GM23338 (cell line): ENCODE results near the gene ATP5ME. TPM values are rescaled to one million over a fixed set of nuclear protein-coding genes. Genes with fewer than 3 reads are reported as not detected.
A peak's percentile ranks its signal among the peaks of the same experiment; 100 is the strongest.

Experiments used
- ATAC-seq: fragments of 200-7000 bp; cut with Tn5 transposase; 3 replicates; pipeline ENCODE4 v1.9.1; 2020
- DNase-seq: peaks from one replicate; pipeline ENCODE4 v3.0.0-alpha.2; 2015; ENCODE audit warnings: low spot score
- H2AFZ ChIP-seq: fragments of 200-600 bp; sonication (generic); 2 replicates; pipeline ENCODE4 v1.8.0; 2016; ENCODE audit warnings: antibody characterized with exemption, mild to moderate bottlenecking, moderate library complexity
- H3F3A ChIP-seq: fragments of 200-600 bp; sonication (generic); replicated peaks from 2 replicates; pipeline ENCODE4 v1.8.0; 2017; ENCODE audit warnings: antibody characterized with exemption, mixed run types, low read depth
- H3K27ac ChIP-seq: fragments of 200-600 bp; sonication (generic); 2 replicates; pipeline ENCODE4 v1.6.1; 2016; ENCODE audit warnings: low read depth
- H3K27me3 ChIP-seq: fragments of 200-600 bp; sonication (generic); 2 replicates; pipeline ENCODE4 v1.8.0; 2016; ENCODE audit warnings: mild to moderate bottlenecking, mixed run types, moderate library complexity; ENCODE audit not compliant: insufficient read depth
- H3K36me3 ChIP-seq: fragments of 200-600 bp; sonication (generic); 2 replicates; pipeline ENCODE4 v1.8.0; 2016; ENCODE audit warnings: mild to moderate bottlenecking; ENCODE audit not compliant: insufficient read depth
- H3K4me1 ChIP-seq: fragments of 200-600 bp; sonication (generic); 2 replicates; pipeline ENCODE4 v1.8.0; 2016; ENCODE audit warnings: mild to moderate bottlenecking, moderate library complexity; ENCODE audit not compliant: insufficient read depth
- H3K4me2 ChIP-seq: fragments of 200-600 bp; sonication (generic); 2 replicates; pipeline ENCODE4 v1.7.1; 2017; ENCODE audit warnings: mixed run types
- H3K4me3 ChIP-seq: fragments of 200-600 bp; sonication (generic); 2 replicates; pipeline ENCODE4 v1.6.1; 2016; ENCODE audit warnings: mixed run types
- H3K79me2 ChIP-seq: fragments of 200-600 bp; sonication (generic); replicated peaks from 2 replicates; pipeline ENCODE4 v1.8.0; 2017; ENCODE audit warnings: mild to moderate bottlenecking; ENCODE audit not compliant: insufficient read depth
- H3K9me2 ChIP-seq: fragments of 200-600 bp; sonication (generic); 2 replicates; pipeline ENCODE4 v1.8.0; 2017; ENCODE audit not compliant: insufficient read depth
- H4K20me1 ChIP-seq: fragments of 200-600 bp; sonication (generic); replicated peaks from 2 replicates; pipeline ENCODE4 v1.8.0; 2017; ENCODE audit warnings: mild to moderate bottlenecking; ENCODE audit not compliant: insufficient read depth
- H3K27ac Mint-ChIP-seq: 2 replicates; pipeline ENCODE4 v1.8.0; 2020; ENCODE audit warnings: inconsistent platforms, mild to moderate bottlenecking, moderate library complexity, mixed read lengths
- H3K27me3 Mint-ChIP-seq: 3 replicates; pipeline ENCODE4 v1.8.0; 2022; ENCODE audit warnings: low read depth, mild to moderate bottlenecking, moderate library complexity, mixed read lengths, inconsistent platforms; ENCODE audit not compliant: insufficient read depth, poor library complexity
- H3K36me3 Mint-ChIP-seq: 3 replicates; pipeline ENCODE4 v1.8.0; 2021; ENCODE audit warnings: low read depth, mild to moderate bottlenecking, inconsistent platforms, moderate library complexity, mixed read lengths
- H3K4me1 Mint-ChIP-seq: 3 replicates; pipeline ENCODE4 v1.8.0; 2020; ENCODE audit warnings: mild to moderate bottlenecking, inconsistent platforms, mixed read lengths
- H3K4me3 Mint-ChIP-seq: 3 replicates; pipeline ENCODE4 v1.8.0; 2021; ENCODE audit warnings: moderate library complexity, mild to moderate bottlenecking, inconsistent platforms, mixed read lengths
- H3K9me3 Mint-ChIP-seq: 3 replicates; pipeline ENCODE4 v1.8.0; 2020; ENCODE audit warnings: moderate library complexity, mild to moderate bottlenecking, inconsistent platforms, mixed read lengths
- EZH2 ChIP-seq: fragments of 200-600 bp; sonication (generic); IDR thresholded peaks from one replicate; pipeline ENCODE4 v1.8.0; 2017; ENCODE audit warnings: antibody characterized with exemption, mild to moderate bottlenecking, low read depth; ENCODE audit not compliant: unreplicated experiment
- EZH2phosphoT487 ChIP-seq: fragments of 200-600 bp; sonication (generic); IDR thresholded peaks from one replicate; pipeline ENCODE4 v1.8.1; 2018; ENCODE audit warnings: antibody characterized with exemption; ENCODE audit not compliant: unreplicated experiment
- JUNB ChIP-seq: IDR thresholded peaks from one replicate; pipeline ENCODE4 v1.6.1; 2016; ENCODE audit warnings: antibody characterized with exemption; ENCODE audit not compliant: unreplicated experiment
- NANOG ChIP-seq: IDR thresholded peaks from 2 replicates; pipeline ENCODE4 v1.6.1; 2016; ENCODE audit warnings: antibody characterized with exemption, borderline replicate concordance
- STAT1 ChIP-seq: IDR thresholded peaks from one replicate; pipeline ENCODE4 v1.6.1; 2016; ENCODE audit warnings: antibody characterized with exemption; ENCODE audit not compliant: unreplicated experiment
- ZNF114 ChIP-seq: fragments of 250-450 bp; sonication (Bioruptor Pico); IDR thresholded peaks from 2 replicates; pipeline ENCODE4 v1.5.0; 2020; ENCODE audit warnings: mild to moderate bottlenecking, moderate library complexity
- ZNF331 ChIP-seq: fragments of 250-450 bp; sonication (Bioruptor Pico); IDR thresholded peaks from 2 replicates; pipeline ENCODE4 v1.5.0; 2020; ENCODE audit warnings: low read depth, mild to moderate bottlenecking, moderate library complexity
- polyA plus RNA-seq: library from polyadenylated mRNA; unstranded; fragments of >200 nt; fragmentation: Nextera tagmentation; extraction: Ambion mirVana; gene quantifications from 2 replicates; pipeline ENCODE4 v1.2.1, GENCODE V29; 2016
- total RNA-seq: library from RNA; depleted of rRNA; stranded (reverse); fragments of >200 nt; shearing (Covaris generic); gene quantifications from 2 replicates; pipeline ENCODE4 v1.2.3, GENCODE V29; 2014
- TF ChIP-seq, protein P1 (sequence below): IDR thresholded peaks from 2 replicates; pipeline ENCODE4 v1.6.1; 2016; ENCODE audit warnings: antibody characterized with exemption
- TF ChIP-seq, protein P2 (sequence below), 2 experiments: fragments of 200-600 bp in 1 of 2; sonication (generic) in 1 of 2; conservative IDR thresholded peaks; 2 replicates each; pipeline versions ENCODE4 v1.5.1 to v1.6.1; 2016 to 2017; ENCODE audit warnings: antibody characterized with exemption in 2 of 2, low read depth in 2 of 2, mild to moderate bottlenecking in 2 of 2, moderate library complexity in 1 of 2
- TF ChIP-seq, protein P3 (sequence below): IDR thresholded peaks from one replicate; pipeline ENCODE4 v1.6.1; 2018; ENCODE audit warnings: antibody characterized with exemption; ENCODE audit not compliant: unreplicated experiment

ATP5ME gene
- total and polyA plus RNA-seq, 2 experiments from 2014 or later = 60.5 to 2,021 TPM

DNA sequence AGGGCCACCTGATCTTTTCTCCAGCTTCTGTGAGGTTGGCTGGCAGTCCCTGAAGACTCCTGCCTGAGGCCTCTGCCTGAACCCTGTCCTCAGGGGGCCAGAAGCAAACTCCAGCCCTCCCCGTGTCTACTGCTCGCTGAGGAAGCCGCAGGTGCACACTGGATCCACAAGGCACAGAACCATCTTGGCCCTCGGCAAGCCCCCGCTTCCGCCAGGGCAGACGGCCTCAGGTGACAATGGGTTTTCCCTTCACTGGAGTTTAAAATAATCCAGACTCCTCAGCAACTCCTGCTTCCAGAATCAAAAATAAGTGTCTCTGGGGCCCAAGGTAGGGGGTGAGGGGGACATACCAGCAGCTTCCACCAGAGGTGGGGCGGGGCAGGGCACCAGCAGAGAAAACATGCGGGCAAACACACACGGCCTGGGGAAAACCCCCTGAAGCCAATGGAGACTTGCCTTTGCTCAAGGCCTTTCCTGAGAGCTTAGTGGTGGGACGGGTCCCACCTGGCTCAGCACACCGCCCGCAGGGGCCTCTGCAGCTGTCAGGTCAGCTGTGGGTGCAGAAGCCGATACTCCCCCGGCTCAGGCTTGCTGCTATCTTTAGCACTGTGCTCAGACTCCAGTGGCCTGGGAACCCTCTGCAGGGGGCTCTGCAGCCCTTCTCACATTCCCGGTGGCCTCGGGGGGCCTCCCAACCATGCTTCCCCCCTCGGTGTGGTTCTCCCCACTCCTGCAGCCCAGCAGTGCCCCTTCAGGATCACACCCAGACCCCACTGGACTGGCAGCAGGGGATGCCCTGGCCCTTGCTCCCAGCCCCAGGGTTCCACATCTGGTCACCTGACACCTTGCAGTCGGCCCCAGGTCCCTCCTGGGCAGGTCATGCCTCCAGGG is 2.1 kb upstream of the ATP5ME start:
- TF ChIP-seq, protein P1, sequence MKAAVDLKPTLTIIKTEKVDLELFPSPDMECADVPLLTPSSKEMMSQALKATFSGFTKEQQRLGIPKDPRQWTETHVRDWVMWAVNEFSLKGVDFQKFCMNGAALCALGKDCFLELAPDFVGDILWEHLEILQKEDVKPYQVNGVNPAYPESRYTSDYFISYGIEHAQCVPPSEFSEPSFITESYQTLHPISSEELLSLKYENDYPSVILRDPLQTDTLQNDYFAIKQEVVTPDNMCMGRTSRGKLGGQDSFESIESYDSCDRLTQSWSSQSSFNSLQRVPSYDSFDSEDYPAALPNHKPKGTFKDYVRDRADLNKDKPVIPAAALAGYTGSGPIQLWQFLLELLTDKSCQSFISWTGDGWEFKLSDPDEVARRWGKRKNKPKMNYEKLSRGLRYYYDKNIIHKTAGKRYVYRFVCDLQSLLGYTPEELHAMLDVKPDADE = no peak
- no peak for TF ChIP-seq NANOG
- TF ChIP-seq, protein P2, sequence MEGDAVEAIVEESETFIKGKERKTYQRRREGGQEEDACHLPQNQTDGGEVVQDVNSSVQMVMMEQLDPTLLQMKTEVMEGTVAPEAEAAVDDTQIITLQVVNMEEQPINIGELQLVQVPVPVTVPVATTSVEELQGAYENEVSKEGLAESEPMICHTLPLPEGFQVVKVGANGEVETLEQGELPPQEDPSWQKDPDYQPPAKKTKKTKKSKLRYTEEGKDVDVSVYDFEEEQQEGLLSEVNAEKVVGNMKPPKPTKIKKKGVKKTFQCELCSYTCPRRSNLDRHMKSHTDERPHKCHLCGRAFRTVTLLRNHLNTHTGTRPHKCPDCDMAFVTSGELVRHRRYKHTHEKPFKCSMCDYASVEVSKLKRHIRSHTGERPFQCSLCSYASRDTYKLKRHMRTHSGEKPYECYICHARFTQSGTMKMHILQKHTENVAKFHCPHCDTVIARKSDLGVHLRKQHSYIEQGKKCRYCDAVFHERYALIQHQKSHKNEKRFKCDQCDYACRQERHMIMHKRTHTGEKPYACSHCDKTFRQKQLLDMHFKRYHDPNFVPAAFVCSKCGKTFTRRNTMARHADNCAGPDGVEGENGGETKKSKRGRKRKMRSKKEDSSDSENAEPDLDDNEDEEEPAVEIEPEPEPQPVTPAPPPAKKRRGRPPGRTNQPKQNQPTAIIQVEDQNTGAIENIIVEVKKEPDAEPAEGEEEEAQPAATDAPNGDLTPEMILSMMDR (conservative IDR thresholded peaks at IDR 0.05; ENCODE audit: low read depth in 2 of 2) = no peak
- H3K4me3 ChIP-seq = no peak overlapping the region
- Mint-ChIP-seq H3K27me3 (peaks cover 19% of the 10 kb centered on the region), H3K36me3 (peaks cover 25% of the 10 kb centered on the region), H3K27ac (no peak overlapping the region), H3K4me3 (peak overlapping the region; percentile 93; the same call in 2 of the 3 replicates), H3K4me1 (peaks cover 9% of the 10 kb centered on the region), H3K9me3 (peaks cover 3% of the 10 kb centered on the region; the same call in 1 of the 3 replicates)
- DNase-seq (no peak), ATAC-seq (no peak)
- no peaks in the 10 kb centered on the region for H3K9me2 ChIP-seq
- peaks cover 6% of the 10 kb centered on the region for H3K4me1 ChIP-seq
- peaks cover 12% of the 10 kb centered on the region for H3K79me2 ChIP-seq
- peaks cover 13% of the 10 kb centered on the region for H3F3A ChIP-seq
- no peak overlapping the region for H3K27ac ChIP-seq
- H2AFZ ChIP-seq = no peak overlapping the region
- no peak overlapping the region for H3K4me2 ChIP-seq
- no peaks in the 10 kb centered on the region for H3K27me3 ChIP-seq
- peaks cover 20% of the 10 kb centered on the region for H3K36me3 ChIP-seq
- no peaks in the 10 kb centered on the region; the same call in 1 of the 2 replicates for H4K20me1 ChIP-seq

DNA sequence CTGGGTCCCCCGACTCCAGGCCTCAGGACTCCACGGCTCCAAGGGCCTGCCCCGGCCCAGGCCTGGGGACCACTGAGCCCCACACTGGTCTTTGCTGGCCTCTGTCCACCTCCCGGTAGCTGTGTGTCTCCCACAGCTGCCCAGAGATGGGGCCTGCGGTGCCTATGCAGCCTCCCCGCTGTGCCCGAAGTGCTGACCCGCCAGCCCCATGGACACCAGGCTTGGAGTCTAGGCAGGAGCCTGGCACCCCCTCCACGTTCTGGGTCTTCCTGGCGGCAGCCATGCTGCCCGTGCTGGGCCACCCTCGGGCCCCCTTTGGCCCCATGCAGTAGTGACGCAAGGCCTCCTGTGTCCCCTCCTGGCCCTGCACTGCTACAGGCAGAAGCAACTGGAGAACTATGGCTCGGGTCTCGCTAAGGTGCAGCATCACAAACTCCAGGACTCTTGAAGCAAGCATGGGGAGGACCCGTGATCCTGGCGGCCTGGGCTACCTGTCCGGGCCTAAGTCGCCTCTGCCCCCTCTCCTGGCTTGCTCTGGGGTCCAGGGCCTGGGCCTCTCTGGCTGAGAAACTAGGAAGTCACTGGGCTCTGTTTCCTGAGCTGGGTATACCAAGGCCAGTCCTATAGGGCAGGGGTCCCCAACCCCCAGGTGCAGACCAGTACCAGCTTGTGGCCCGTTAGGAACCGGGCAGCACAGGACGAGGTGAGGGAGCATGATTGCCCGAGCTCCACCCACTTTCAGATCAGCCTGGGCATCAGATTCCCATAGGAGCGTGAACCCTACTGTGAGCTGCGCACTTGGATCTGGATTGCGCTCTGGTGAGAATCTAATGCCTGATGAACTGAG is 1.2 kb upstream of the ATP5ME start:
- peak; percentile 6; the same call in 2 of the 3 replicates for ATAC-seq
- Histone ChIP-seq H4K20me1 (no peaks in the 10 kb centered on the region; the same call in 1 of the 2 replicates), H3K4me3 (peak overlapping the region; percentile 96), H3K4me1 (peaks cover 6% of the 10 kb centered on the region), H3K79me2 (peaks cover 12% of the 10 kb centered on the region), H3F3A (peaks cover 13% of the 10 kb centered on the region), H3K36me3 (peaks cover 20% of the 10 kb centered on the region), H2AFZ (no peak overlapping the region), H3K4me2 (peak overlapping the region; percentile 91), H3K9me2 (no peaks in the 10 kb centered on the region), H3K27ac (no peak overlapping the region), H3K27me3 (no peaks in the 10 kb centered on the region)
- H3K36me3 Mint-ChIP-seq = peaks cover 33% of the 10 kb centered on the region
- peaks cover 6% of the 10 kb centered on the region for H3K4me1 Mint-ChIP-seq
- peak overlapping the region; percentile 93 for H3K4me3 Mint-ChIP-seq
- no peak for DNase-seq
- peaks cover 3% of the 10 kb centered on the region; the same call in 1 of the 3 replicates for H3K9me3 Mint-ChIP-seq
- H3K27ac Mint-ChIP-seq = no peak overlapping the region
- peaks cover 22% of the 10 kb centered on the region for H3K27me3 Mint-ChIP-seq
- TF ChIP-seq, protein P2 (conservative IDR thresholded peaks at IDR 0.05; ENCODE audit: low read depth in 2 of 2) = no peak
- TF ChIP-seq EZH2 = no peak
- TF ChIP-seq, protein P3, sequence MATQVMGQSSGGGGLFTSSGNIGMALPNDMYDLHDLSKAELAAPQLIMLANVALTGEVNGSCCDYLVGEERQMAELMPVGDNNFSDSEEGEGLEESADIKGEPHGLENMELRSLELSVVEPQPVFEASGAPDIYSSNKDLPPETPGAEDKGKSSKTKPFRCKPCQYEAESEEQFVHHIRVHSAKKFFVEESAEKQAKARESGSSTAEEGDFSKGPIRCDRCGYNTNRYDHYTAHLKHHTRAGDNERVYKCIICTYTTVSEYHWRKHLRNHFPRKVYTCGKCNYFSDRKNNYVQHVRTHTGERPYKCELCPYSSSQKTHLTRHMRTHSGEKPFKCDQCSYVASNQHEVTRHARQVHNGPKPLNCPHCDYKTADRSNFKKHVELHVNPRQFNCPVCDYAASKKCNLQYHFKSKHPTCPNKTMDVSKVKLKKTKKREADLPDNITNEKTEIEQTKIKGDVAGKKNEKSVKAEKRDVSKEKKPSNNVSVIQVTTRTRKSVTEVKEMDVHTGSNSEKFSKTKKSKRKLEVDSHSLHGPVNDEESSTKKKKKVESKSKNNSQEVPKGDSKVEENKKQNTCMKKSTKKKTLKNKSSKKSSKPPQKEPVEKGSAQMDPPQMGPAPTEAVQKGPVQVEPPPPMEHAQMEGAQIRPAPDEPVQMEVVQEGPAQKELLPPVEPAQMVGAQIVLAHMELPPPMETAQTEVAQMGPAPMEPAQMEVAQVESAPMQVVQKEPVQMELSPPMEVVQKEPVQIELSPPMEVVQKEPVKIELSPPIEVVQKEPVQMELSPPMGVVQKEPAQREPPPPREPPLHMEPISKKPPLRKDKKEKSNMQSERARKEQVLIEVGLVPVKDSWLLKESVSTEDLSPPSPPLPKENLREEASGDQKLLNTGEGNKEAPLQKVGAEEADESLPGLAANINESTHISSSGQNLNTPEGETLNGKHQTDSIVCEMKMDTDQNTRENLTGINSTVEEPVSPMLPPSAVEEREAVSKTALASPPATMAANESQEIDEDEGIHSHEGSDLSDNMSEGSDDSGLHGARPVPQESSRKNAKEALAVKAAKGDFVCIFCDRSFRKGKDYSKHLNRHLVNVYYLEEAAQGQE = no peak
- TF ChIP-seq, protein P1 = no peak
- no peak for TF ChIP-seq ZNF114
- no peak for TF ChIP-seq ZNF331 (CRISPR knock-in tag)
- no peak for TF ChIP-seq EZH2phosphoT487
- no peak for TF ChIP-seq NANOG
- no peak for TF ChIP-seq JUNB
- TF ChIP-seq STAT1 = no peak
